IPS-20b (cell line): ENCODE results near the gene C5orf24.
"Not testable (repeated sequence)": the region's sequence is repeated elsewhere in the genome, so short reads cannot be mapped to it uniquely, and the experiment has no call there.

ENCODE experiments used
- H3K27ac ChIP-seq: one replicate; pipeline ENCODE4 v1.5.1; 2013; ENCODE audit warnings: low read length
- H3K27me3 ChIP-seq: 2 replicates; pipeline ENCODE4 v1.6.1; 2013; ENCODE audit warnings: mild to moderate bottlenecking, low read length, inconsistent platforms; ENCODE audit not compliant: insufficient read depth
- H3K36me3 ChIP-seq: 2 replicates; pipeline ENCODE4 v1.6.1; 2013; ENCODE audit warnings: low read depth, mild to moderate bottlenecking, inconsistent platforms, low read length, moderate library complexity; ENCODE audit not compliant: insufficient read depth
- H3K4me1 ChIP-seq: 2 replicates; pipeline ENCODE4 v1.6.1; 2013; ENCODE audit warnings: mild to moderate bottlenecking, control low read depth, inconsistent platforms, low read length, moderate library complexity; ENCODE audit not compliant: insufficient read depth
- H3K4me3 ChIP-seq: 2 replicates; pipeline ENCODE4 v1.5.1; 2013; ENCODE audit warnings: mild to moderate bottlenecking, low read length, inconsistent platforms
- H3K9ac ChIP-seq: 2 replicates; pipeline ENCODE4 v1.6.1; 2013; ENCODE audit warnings: low read depth, mild to moderate bottlenecking, inconsistent platforms, low read length, moderate library complexity
- H3K9me3 ChIP-seq: 2 replicates; pipeline ENCODE4 v1.6.1; 2013; ENCODE audit warnings: mild to moderate bottlenecking, low read depth, low read length, inconsistent platforms; ENCODE audit not compliant: insufficient read depth

C5orf24 gene

DNA sequence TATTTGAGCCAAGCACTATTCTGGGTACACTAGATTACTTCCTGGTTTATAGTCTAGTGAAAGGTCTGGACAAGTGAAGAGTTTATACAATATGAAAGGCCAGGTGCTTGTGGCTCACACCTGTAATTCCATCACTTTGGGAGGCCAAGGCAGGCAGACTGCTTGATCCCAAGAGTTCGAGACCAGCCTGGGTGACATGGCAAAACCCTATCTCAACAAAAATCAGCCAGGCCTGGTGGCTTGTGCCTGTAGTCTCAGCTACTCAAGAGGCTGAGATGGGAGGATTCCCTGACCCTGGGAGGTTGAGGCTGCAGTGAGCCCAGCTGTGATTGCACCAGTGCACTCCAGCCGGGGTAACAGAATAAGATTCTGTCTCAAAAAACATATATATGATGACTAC lies 18.9 kb downstream of the C5orf24 start:
- Histone ChIP-seq H3K9ac (no peak overlapping the region), H3K4me1 (no peaks in the 10 kb centered on the region), H3K36me3 (peaks cover under 1% of the 10 kb centered on the region), H3K4me3 (no peak overlapping the region), H3K27me3 (no peaks in the 10 kb centered on the region), H3K9me3 (no peaks in the 10 kb centered on the region), H3K27ac (no peak overlapping the region)

- H3K27me3 ChIP-seq, result peaks cover 5% of the 10 kb centered on the region; the same call in 1 of the 2 replicates
- no peaks in the 10 kb centered on the region for H3K9me3 ChIP-seq
- H3K36me3 ChIP-seq, result no peaks in the 10 kb centered on the region
- H3K27ac ChIP-seq, result no peak overlapping the region
- peaks cover 6% of the 10 kb centered on the region; the same call in 1 of the 2 replicates for H3K4me1 ChIP-seq
- H3K9ac ChIP-seq, result peak overlapping the region; percentile 80; the same call in 1 of the 2 replicates
- H3K4me3 ChIP-seq, result peak overlapping the region; percentile 81
These were observed 27.7 kb downstream of the C5orf24 start for GRCh38 chr5:134873494-134873893.

- no peaks in the 10 kb centered on the region for H3K36me3 ChIP-seq
- H3K4me1 ChIP-seq, result peaks cover 6% of the 10 kb centered on the region; the same call in 1 of the 2 replicates
- no peak within 1 kb of the TSS for H3K27ac ChIP-seq
- H3K4me3 ChIP-seq, result peak within 1 kb of the TSS; percentile 81
- H3K27me3 ChIP-seq, result peaks cover 5% of the 10 kb centered on the region; the same call in 1 of the 2 replicates
- peak within 1 kb of the TSS; percentile 80 for H3K9ac ChIP-seq
- H3K9me3 ChIP-seq, result no peaks in the 10 kb centered on the region
These were observed 28.4 kb downstream of the C5orf24 start, which contains the start of gene TXNDC15 for GRCh38 chr5:134873987-134874830. Gene TXNDC15 (plus strand): TSS chr5:134874371. CDS start chr5:134874428, 57 bp downstream.

GRCh38 chr5:134874831-134875655 lies 29.3 kb downstream of the C5orf24 start:
- H3K9me3 ChIP-seq, result no peaks in the 10 kb centered on the region
- peak overlapping the region; percentile 80; the same call in 1 of the 2 replicates for H3K9ac ChIP-seq
- H3K36me3 ChIP-seq, result no peaks in the 10 kb centered on the region
- no peak overlapping the region for H3K27ac ChIP-seq
- peak overlapping the region; percentile 81 for H3K4me3 ChIP-seq
- peaks cover 5% of the 10 kb centered on the region; the same call in 1 of the 2 replicates for H3K27me3 ChIP-seq
- H3K4me1 ChIP-seq, result peaks cover 6% of the 10 kb centered on the region; the same call in 1 of the 2 replicates

GRCh38 chr5:134877159-134877558 lies 31.4 kb downstream of the C5orf24 start:
- Histone ChIP-seq H3K36me3 (no peaks in the 10 kb centered on the region), H3K27ac (no peak overlapping the region), H3K9ac (no peak overlapping the region), H3K9me3 (no peaks in the 10 kb centered on the region), H3K4me3 (no peak overlapping the region), H3K4me1 (peaks cover 6% of the 10 kb centered on the region; the same call in 1 of the 2 replicates), H3K27me3 (peaks cover 5% of the 10 kb centered on the region; the same call in 1 of the 2 replicates)

DNA sequence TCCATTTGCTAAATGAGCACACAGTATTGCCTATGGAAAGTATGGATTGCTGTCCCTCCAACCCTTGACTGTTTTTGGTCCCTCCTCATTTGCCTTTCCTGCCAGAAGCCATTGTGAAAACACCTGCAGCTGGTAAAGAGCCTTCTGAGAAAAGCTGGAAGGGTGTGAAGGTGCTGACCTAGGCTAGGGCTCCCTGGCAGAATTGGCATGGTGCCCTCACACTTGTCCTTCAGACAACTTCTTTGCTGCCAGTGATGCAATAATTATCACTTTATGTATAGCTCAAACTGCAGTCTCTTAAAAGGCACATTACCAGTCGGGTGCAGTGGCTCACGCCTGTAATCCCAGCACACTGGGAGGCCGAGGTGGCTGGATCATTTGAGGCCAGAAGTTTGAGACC lies 32.6 kb downstream of the C5orf24 start:
- Histone ChIP-seq H3K27me3 (peaks cover 5% of the 10 kb centered on the region; the same call in 1 of the 2 replicates), H3K36me3 (no peaks in the 10 kb centered on the region), H3K4me1 (peaks cover 6% of the 10 kb centered on the region; the same call in 1 of the 2 replicates), H3K9me3 (no peaks in the 10 kb centered on the region), H3K4me3 (no peak overlapping the region), H3K27ac (no peak overlapping the region), H3K9ac (no peak overlapping the region)

DNA sequence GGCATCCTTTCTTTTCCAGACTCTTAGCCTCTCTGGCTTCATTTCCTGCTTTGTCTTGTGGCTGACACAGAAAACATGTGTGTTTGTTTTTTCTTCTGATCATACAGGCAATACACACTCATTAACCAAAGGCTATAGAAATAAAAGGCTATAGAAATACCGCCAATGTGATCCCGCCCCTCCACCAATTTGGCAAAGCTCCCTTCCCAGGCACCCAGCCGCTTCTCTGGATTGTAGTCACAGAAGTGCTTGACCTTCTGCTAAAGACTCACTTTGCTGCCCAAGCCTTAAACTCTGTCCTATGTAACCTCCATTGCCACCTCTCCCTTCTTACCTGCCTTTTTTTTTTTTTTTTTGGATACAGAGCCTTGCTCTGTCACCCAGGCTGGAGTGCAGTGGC lies 33.7 kb downstream of the C5orf24 start:
- no peak overlapping the region for H3K4me3 ChIP-seq
- no peak overlapping the region for H3K27ac ChIP-seq
- no peaks in the 10 kb centered on the region for H3K36me3 ChIP-seq
- H3K9me3 ChIP-seq, result no peaks in the 10 kb centered on the region
- peaks cover 5% of the 10 kb centered on the region; the same call in 1 of the 2 replicates for H3K27me3 ChIP-seq
- 0 out of 2 replicates have a peak, but pooled peaks cover 3% of the 10 kb centered on the region for H3K4me1 ChIP-seq
- no peak overlapping the region for H3K9ac ChIP-seq

GRCh38 chr5:134880937-134881336 lies 35.2 kb downstream of the C5orf24 start:
- not testable (repeated sequence) for H3K9ac ChIP-seq, H3K27ac ChIP-seq, H3K4me1 ChIP-seq, H3K9me3 ChIP-seq, H3K36me3 ChIP-seq, H3K4me3 ChIP-seq, H3K27me3 ChIP-seq

- H3K9ac ChIP-seq, H3K4me3 ChIP-seq: not testable (repeated sequence)
These were observed 35.9 kb downstream of the C5orf24 start for GRCh38 chr5:134881711-134882110.

DNA sequence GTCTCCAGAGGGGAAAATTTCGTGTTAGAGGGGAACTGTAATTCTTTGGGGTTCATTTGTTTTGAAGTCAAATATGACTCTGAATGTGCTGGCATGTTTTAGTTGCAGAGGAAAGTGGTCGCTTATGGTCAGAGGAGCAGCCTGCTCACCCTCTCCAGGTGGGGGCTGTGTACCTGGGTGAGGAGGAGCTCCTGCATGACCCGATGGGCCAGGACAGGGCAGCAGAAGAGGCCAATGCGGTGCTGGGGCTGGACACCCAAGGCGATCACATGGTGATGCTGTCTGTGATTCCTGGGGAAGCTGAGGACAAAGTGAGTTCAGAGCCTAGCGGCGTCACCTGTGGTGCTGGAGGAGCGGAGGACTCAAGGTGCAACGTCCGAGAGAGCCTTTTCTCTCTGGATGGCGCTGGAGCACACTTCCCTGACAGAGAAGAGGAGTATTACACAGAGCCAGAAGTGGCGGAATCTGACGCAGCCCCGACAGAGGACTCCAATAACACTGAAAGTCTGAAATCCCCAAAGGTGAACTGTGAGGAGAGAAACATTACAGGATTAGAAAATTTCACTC lies 41.9 kb downstream of the C5orf24 start:
- H3K36me3 ChIP-seq, result no peaks in the 10 kb centered on the region
- no peak overlapping the region for H3K9ac ChIP-seq
- H3K27me3 ChIP-seq, result no peaks in the 10 kb centered on the region
- no peak overlapping the region for H3K4me3 ChIP-seq
- no peaks in the 10 kb centered on the region for H3K9me3 ChIP-seq
- no peaks in the 10 kb centered on the region for H3K4me1 ChIP-seq
- H3K27ac ChIP-seq, result no peak overlapping the region

More at GRCh38 chr5:134881711-134882110, 35.9 kb downstream of the C5orf24 start:
- H3K4me1 ChIP-seq, H3K36me3 ChIP-seq, H3K9me3 ChIP-seq, H3K27ac ChIP-seq, H3K27me3 ChIP-seq: not testable (repeated sequence)

GRCh38 chr5:134889335-134889734 lies 43.6 kb downstream of the C5orf24 start:
- Histone ChIP-seq H3K36me3 (no peaks in the 10 kb centered on the region), H3K4me3 (no peak overlapping the region), H3K27me3 (no peaks in the 10 kb centered on the region), H3K9me3 (no peaks in the 10 kb centered on the region), H3K27ac (no peak overlapping the region), H3K4me1 (no peaks in the 10 kb centered on the region), H3K9ac (no peak overlapping the region)
